Measurements from ENCODE around the gene NECTIN1.

DNA sequence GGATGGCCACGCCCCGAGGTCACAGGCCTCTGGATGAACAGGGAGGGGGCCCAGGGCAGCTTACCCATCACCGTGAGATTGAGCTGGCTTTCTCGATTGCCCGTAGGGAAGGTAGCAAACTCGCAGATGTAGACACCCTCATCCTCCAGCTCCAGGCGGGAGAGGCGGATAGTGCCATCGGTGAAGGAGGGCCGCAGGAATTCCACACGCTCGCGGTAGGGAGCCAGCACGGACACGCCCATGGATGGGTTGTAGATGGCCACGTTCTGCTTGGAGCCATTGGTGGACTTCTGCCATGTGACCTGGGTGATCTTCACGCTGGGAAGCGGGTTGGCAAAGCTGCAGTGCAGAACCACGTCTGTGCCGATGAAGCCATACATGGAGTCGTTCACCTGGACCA lies 50.6 kb downstream of the NECTIN1 start:
- TF ChIP-seq, protein P1, sequence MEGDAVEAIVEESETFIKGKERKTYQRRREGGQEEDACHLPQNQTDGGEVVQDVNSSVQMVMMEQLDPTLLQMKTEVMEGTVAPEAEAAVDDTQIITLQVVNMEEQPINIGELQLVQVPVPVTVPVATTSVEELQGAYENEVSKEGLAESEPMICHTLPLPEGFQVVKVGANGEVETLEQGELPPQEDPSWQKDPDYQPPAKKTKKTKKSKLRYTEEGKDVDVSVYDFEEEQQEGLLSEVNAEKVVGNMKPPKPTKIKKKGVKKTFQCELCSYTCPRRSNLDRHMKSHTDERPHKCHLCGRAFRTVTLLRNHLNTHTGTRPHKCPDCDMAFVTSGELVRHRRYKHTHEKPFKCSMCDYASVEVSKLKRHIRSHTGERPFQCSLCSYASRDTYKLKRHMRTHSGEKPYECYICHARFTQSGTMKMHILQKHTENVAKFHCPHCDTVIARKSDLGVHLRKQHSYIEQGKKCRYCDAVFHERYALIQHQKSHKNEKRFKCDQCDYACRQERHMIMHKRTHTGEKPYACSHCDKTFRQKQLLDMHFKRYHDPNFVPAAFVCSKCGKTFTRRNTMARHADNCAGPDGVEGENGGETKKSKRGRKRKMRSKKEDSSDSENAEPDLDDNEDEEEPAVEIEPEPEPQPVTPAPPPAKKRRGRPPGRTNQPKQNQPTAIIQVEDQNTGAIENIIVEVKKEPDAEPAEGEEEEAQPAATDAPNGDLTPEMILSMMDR (IDR thresholded peaks at IDR 0.05; ENCODE audit: insufficient read depth, low read length): no peak
- no peak for TF ChIP-seq POLR2AphosphoS5 (IDR thresholded peaks at IDR 0.05; ENCODE audit: low read depth)
- TF ChIP-seq REST (IDR thresholded peaks at IDR 0.05; ENCODE audit: insufficient replicate concordance, low read depth): no peak
- no peak for TF ChIP-seq GABPA (IDR thresholded peaks at IDR 0.05; ENCODE audit: low read depth)
